HK-2 (cell line): ENCODE measurements around the gene PRPF39.
"Not testable (repeated sequence)": the region's sequence is repeated elsewhere in the genome, so short reads cannot be mapped to it uniquely, and the experiment has no call there.

Experiments
- DNase-seq: peaks from one replicate; pipeline ENCODE4 v3.0.0-alpha.2; 2018; ENCODE audit not compliant: unreplicated experiment

Gene PRPF39

GRCh38 chr14:45083976-45084722 is at the start of gene PRPF39:
PRPF39 (plus strand) TSS chr14:45084116; CDS start chr14:45095240, 11,124 bp downstream.
- peak; percentile 96 for DNase-seq

- no peak for DNase-seq
These were observed 49.2 kb upstream of the PRPF39 start for GRCh38 chr14:45034730-45035129.

GRCh38 chr14:45038256-45038655 is 45.7 kb upstream of the PRPF39 start:
- no peak for DNase-seq

GRCh38 chr14:45038865-45039264 is 45.1 kb upstream of the PRPF39 start:
- no peak for DNase-seq

- no peak for DNase-seq
These were observed 44.5 kb upstream of the PRPF39 start for GRCh38 chr14:45039390-45039789.

- no peak for DNase-seq
These were observed 42.3 kb upstream of the PRPF39 start for GRCh38 chr14:45041641-45042040.

GRCh38 chr14:45044638-45045037 is 39.3 kb upstream of the PRPF39 start:
- no peak for DNase-seq

- DNase-seq, result no peak
These were observed 35.5 kb upstream of the PRPF39 start for GRCh38 chr14:45048385-45048784.

- no peak for DNase-seq
These were observed 32.7 kb upstream of the PRPF39 start for GRCh38 chr14:45051180-45051579.

GRCh38 chr14:45051896-45052295 is 32.0 kb upstream of the PRPF39 start:
- DNase-seq, result no peak

GRCh38 chr14:45057349-45057748 is 26.6 kb upstream of the PRPF39 start:
- no peak for DNase-seq

- DNase-seq, result no peak
These were observed 26.0 kb upstream of the PRPF39 start for GRCh38 chr14:45057881-45058364.

GRCh38 chr14:45060551-45060950 is 23.4 kb upstream of the PRPF39 start:
- DNase-seq, result no peak

GRCh38 chr14:45065540-45065939 is 18.4 kb upstream of the PRPF39 start:
- DNase-seq, result no peak

- no peak for DNase-seq
These were observed 18.0 kb upstream of the PRPF39 start for GRCh38 chr14:45065956-45066355.

- no peak for DNase-seq
These were observed 17.2 kb upstream of the PRPF39 start for GRCh38 chr14:45066667-45067066.

- no peak for DNase-seq
These were observed 15.5 kb upstream of the PRPF39 start for GRCh38 chr14:45068396-45068795.

GRCh38 chr14:45070215-45070614 is 13.7 kb upstream of the PRPF39 start:
- DNase-seq, result no peak

GRCh38 chr14:45072126-45072525 is 11.8 kb upstream of the PRPF39 start:
- no peak for DNase-seq

GRCh38 chr14:45073231-45073879 is 10.6 kb upstream of the PRPF39 start:
- no peak for DNase-seq

- DNase-seq, result no peak
These were observed 5.6 kb upstream of the PRPF39 start for GRCh38 chr14:45078323-45078722.

- DNase-seq, result not testable (repeated sequence)
These were observed 3.4 kb upstream of the PRPF39 start for GRCh38 chr14:45080416-45080968.

- DNase-seq, result not testable (repeated sequence)
These were observed 2.8 kb upstream of the PRPF39 start for GRCh38 chr14:45081096-45081495.
